ENCODE results near the gene GALNT16.
"Not testable (repeated sequence)": the region's sequence is repeated elsewhere in the genome, so short reads cannot be mapped to it uniquely, and the experiment has no call there.

Gene GALNT16

DNA sequence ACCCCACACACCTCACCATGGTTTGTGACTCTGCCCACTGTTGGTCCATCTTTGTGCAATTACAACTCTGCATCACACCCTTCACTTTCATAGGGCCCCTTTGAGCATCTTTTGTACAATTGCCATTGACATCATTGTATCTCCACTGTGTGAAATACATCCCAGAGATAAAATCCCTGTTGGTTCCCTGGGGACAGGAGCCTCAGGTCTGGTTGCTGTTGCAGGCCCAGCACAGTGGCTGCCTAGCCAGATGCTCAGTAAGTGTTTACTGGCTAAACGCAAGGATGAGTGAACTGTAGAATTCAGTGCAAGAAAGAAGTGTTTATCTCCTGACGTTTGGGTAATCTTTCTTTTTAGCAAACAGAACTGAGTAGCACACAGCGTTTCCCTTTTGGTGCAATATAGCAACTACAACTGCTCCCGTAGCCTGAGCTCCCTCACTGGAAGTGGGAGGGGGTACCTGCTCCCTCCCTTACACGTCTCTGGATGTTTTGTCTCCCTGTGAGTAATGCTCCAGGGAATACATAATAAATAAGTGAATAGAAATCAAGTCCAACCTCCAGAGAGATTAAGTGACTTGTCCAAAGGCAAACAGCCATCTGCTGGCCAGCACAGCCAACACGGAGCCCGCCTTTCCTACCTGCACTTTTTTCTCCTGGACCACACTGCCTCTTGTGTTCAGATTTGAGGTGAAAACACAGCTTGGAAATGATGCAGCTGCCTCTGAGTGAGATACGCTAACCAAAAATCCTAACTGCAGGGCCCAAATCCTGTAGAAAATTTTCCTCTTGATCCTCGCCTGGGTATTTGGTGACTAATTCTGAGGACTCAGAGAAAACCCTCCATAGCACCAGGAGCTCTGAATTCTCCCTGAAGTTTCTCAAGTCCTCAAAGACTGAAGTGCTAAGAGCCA lies 27.4 kb downstream of the GALNT16 start:
- DNase-seq, result peak in 2 of 3 experiments; percentile 13 to 54

DNA sequence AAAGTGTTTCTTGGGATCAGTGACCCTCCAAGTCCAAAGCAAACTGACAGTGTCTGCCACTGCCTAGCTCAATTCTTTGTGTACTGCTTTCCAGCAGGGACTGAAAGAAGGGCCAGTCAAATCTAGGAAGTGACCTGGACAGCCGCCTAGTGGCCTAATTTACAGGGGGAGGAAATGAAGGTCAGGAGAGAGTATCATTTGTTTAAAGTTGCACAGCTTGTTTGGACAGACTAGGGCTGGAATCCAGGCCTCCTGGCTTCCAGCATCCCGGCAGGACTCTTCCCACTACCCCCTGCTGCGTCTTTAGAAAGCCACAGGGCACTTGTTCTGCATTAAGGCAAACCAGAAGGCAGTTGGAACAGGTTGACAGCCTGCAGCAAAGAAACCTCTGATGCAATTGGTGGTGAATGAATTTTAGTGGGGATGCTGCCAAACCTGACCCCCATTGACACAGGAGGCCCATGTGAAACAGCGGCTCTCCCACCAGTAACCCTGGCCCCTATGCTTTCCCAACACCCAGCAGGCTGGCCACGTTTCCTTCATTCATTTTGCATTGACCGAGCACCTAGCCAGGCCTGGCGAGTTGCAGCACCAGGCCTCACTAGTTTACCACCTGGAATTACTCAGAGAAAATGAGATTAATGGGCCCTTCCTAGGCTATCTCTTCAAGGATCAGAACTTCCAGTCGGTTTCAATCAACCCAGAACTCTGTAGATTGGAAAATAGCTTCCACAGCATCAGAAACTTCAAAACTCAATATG lies 28.2 kb downstream of the GALNT16 start:
- DNase-seq, result peak in 1 of 3 experiments; percentile 80

DNA sequence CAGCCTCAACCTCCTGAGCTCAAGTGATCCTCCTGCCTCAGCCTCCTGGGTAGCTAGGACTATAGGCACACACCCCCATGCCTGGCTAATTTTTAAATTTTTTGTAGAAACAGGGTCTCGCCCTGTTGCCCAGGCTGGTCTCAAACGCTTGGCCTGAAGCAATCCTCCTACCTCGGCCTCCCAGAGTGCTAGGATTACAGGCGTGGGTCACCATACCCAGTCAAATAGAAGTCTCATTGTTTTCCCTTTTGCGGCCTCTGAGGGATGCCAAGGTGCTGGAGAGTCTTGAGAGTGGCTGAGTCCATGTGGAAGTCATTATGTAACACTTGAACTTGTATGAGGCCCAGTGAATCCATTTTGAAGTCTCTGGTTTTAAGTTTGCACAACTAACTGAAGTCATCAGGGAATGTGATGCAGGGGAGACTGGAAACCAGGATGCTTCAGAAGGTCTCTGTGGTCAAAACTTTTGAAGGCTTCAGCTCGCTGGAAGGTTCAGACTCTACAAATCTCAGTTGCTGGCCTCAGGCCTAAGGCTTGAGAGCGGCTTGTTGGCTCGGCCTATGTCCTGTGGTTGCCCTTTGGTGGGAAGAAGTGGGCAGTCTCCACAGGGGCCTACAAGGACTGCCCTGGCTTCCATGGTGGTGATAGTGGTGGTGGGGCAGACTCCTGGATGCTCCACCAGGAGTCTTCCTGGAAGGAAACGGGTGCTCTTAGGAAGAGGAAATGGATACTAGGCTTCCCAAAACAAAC lies 29.2 kb downstream of the GALNT16 start:
- DNase-seq, result no peak

DNA sequence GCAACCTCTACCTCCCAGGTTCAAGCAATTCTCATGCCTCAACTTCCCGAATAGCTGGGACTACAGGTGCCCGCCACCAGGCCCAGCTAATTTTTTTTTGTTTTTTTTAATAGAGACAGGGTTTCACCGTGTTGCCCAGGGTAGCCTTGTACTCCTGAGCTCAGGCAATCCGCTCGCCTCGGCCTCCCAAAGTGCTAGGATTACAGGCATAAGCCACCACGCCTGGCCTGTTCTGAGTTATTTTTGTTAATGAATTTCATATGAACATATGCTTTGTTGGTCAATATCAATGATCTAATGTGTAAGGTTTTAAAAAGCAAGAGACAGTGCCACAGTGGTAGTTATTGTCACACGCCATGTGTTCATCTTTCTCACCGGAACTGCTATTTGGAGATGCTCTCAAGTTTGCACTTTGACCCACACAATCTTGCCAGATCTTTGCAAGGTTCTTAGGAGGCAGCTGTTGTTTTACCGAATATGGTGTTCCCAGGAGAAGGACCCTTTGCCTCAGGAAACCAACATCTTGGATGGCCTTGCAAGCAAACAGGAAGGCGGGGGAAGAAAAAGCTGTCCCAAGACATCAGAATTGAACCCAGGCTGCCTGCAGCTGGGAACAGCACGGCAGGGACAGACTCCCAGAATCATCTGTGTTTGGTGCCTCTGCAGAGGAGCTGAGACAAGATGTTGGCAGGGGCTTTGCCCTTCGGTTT lies 30.0 kb downstream of the GALNT16 start:
- DNase-seq, result no peak

DNA sequence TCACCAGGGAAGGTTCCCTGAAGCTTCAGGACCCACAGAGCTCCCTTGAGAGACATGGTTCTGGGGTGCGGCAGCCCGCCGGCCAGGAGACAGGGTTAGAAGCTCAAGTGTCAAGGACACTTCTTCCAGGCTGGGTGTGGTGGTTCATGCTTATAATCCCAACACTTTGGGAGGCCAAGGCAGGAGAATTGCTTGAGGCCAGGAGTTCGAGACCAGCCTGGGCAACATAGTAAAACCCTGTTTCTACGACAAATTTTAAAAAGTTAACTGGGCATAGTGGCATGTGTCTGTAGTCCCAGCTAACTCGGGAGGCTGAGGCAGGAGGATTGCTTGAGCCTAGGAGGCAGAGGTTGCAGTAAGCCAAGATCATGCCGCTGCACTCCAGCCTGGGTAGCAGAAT lies 30.9 kb downstream of the GALNT16 start:
- not testable (repeated sequence) for DNase-seq

DNA sequence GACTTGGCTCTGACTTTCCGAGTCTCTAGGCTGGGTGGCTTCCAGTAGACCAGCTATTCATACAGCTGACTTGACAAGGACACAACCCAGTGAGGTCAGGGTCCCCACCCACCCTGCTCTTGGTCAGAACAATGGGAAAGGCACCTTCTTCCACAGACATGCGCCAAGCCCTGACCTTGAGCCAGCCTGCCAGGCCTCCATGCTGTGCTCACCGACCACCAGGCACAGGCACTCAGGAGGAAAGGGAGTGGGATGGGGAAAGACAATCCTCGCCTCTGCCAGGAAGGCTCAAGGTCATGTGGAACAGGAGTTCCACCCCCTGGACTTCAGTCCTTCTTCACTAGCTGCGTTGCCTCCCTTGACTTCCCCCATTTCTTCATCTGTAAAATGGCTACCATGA lies 31.4 kb downstream of the GALNT16 start:
- DNase-seq, result no peak

DNA sequence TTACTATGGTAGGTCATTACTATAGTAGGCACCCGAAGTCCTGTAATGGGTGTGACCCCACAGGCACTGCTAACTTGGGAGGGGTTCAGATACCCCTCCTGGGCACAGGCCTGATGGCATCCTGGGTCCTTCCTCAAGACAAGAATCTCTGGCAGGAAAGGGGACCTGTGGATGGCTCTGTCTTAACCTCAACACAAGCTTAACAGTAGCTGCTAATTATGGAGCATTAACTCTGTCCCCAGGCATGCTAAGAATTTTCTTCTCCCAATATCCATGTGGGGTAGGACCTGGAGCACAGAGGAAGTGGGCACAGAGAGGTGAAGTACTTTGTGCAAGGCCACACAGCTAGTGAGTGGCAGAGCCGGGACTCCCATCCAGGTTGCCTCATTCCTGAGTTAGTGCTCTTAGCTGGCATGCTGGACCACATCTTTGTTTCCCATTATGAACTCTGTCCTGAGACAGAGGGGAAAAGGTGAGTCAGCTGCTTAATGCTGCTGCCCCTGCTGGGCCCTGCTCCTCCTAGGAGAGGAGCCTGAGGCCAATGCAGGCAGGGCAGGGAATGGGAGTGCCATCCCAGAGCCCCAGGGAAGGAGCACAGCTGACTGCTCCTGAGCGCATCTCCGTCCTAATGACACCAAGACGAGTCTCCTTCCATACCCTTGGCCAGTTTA lies 32.1 kb downstream of the GALNT16 start:
- no peak for DNase-seq

DNA sequence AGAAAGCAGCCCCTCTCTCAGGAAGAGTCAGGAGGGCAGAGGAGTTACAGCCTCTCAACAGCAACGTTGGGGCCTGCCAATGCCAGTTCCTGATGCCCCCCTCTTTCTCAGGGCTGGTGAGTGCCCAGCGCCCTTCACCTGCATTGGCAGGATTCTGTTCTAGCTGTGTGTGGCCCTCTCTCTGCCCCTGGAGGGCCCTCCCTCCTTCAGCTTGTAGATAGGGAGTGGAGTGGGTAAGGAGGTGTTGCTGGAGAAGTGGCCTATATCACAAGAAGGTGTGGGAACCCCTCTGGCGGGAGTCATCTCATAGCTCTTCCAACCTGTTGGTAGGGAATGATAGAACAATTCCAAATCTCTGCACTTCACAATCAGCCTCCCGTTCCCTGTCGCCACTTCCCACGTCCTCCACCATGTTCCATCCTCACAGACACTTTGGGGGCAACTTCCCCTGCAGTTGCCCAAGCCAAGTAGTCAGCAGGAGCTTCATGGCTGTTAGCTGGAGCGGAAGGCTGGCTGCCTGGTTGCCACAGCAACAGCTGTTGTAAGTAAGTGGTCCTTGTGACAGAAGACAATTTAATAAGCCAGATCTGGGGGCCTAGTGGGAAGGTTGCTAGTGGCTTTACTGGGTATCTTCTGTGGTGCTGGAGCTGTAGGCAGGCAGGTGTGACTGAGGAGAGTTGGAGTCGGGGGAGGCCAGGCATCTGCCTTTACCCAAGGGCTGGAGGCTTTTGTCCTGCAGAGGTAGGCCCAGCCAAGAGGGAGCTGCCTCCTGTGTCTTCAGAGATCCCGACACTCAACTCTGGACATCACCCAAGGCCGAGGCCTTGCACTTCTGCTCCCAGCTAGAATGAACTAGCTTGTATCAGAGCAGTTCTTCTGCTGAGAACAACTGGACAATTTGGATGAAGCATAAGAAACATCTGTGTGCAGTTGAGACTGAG lies 38.4 kb downstream of the GALNT16 start:
- DNase-seq, result peak; percentile 31 to 74 (median 55)

DNA sequence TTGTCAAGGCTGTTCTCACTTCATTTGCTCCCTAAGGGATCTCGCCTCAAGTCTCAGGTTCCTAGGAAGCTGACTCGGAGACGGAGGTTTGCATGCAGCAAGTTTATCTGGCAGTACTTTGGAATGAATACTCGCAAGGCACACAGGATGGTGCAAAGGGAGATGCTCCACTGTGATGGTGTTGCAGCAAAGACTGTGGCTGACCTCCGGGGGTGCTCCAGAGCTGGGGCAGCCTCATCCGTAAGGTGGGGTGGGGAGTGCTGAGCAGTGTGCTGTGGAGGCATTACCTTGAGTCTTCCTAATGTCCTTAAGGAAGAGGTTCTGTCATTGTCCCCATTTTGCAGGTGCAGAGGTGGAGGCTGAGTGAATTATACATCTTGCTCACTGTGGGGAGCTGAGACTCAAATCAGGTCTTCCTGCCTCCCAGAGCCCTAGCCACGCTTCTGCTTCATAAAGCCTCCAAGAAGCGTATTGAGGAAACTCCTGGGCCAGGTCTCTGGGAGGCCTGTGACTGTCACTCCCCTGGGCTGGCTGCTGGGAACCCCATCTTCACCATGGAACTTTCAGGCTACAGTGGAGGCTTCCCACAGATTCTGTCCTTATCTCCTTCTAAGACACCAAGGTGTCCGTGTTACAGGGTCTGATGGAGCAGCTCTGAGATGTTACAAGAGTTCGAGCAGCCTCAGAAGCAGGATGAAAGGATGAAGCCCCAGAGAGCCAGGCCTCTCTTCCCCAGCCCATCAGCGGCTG lies 39.5 kb downstream of the GALNT16 start:
- no peak for DNase-seq

DNA sequence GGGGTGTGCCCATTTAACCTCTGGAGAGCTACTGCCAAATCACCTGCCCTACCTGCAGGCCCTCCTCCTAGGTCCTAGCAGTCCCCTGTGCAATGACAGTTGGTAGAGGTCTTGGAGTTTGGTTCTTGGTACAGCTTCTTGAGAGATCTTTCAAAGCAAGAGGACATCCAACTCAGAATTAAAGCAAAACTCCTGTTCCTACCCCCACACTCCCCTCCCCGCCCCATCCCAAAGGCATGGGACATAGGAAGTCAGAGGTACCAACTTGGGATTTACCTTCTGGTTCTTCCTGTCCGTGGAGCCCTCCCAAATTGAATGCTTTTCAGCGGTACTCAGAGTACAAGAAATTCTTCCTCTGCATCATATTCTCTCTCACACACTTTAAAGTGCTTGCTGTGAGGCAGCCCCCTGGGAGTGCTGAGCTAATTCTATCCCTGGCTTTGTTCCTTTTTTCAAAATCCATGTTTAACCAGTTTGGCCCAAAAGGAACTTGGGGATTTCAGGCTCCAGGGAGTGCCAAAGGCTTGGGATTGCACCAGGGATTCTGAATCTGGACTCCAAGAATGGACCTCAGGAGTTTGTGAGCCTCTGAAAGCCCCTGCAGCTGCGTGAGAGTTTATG lies 40.8 kb downstream of the GALNT16 start:
- DNase-seq, result no peak

DNA sequence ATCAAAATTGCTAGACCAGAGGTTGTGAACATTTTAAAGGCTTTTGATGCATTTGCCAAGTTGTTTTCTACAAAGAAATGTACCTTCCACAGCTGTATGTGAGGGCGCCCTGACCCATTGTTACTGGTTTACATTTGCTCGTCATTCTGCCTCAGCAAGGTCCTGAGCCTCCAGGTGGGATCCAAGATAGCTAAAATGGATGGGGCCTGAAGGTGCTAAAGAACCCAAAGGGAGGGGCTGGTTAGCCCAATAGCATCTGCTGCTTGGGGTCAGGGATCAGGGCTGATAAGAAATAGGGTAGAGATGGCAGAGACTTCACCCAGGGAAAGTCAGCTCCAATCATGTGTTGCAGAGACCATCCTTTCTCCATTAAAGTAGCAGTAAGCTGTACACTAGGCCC lies 43.1 kb downstream of the GALNT16 start:
- DNase-seq, result no peak

DNA sequence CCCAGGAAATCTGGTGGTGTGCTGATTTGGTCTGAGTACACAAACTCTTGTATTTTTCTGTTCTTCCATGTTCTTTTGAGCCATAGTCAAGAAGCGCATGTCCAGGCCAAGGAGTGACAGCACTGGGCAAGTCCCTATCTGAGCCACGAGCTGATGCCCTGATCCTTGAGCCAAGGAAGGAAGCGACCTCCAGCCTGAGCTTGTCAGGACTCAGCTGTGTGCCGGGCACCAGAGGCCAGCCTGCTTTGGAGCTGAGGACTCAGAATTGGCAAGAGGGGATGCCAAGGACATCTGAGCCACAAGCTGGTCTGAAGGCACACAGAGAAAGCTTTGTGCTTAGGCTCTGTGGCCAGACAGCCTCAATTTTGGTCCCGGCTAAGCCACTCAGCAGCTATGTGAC lies 52.6 kb downstream of the GALNT16 start:
- no peak for DNase-seq

DNA sequence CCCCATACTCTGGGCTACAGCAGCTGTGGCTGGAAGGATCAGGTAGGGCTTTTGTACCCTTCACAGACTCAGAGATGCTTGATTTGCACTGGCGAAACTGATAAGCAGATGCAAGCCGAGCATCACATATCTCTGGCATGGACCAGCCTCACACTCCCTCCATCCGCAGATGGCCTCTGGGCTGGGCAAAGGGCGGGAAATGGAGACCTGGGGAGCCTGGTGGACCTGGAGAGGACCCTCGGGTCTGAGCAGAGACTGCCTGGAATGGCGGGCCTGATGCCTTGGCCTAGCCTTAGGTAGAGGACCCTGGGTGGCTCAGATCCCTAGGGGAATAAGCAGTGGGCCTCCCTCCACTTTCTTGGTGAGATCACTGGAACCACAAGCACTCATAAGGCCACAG lies 53.2 kb downstream of the GALNT16 start:
- DNase-seq, result no peak

DNA sequence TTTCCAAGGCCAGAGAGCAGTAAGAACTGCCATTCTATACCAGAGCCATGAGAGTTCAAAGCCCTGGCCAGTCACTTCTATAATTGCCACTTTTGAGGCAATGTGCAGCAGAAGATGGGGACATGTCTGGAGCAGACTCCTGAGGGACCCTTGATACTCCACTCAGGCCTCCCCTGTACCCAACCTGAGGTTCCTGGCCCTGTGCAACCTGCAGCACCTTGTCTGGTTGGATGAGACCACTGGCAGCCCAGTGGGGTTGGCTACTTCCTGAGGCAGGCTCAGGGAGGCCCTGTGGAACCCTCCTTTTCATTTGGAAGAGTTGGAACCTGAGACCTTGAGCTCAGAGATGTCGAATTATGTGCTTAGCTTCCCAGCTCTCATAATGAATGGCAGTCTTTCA lies 54.4 kb downstream of the GALNT16 start:
- DNase-seq, result peak in 1 of 3 experiments; percentile 61

DNA sequence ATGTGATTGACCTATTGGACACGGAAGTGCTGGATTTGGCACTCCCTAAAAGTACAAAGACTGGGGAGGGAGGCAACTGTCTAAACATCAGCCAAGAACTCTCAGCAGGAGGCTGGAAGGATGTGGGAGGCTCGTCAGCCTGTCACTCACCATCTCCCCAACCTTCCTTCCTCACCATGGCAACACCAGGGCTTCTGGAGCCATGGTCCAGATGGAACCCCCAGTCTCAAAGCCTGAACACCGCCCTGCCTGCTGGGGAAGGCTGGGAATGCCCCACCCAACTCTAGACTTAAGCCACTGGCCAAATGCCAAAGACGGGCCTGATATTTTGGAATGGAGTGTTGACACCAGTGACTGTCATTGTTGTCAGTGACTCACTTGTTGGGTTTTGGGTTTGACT lies 55.3 kb downstream of the GALNT16 start:
- DNase-seq, result peak in 1 of 3 experiments; percentile 33

DNA sequence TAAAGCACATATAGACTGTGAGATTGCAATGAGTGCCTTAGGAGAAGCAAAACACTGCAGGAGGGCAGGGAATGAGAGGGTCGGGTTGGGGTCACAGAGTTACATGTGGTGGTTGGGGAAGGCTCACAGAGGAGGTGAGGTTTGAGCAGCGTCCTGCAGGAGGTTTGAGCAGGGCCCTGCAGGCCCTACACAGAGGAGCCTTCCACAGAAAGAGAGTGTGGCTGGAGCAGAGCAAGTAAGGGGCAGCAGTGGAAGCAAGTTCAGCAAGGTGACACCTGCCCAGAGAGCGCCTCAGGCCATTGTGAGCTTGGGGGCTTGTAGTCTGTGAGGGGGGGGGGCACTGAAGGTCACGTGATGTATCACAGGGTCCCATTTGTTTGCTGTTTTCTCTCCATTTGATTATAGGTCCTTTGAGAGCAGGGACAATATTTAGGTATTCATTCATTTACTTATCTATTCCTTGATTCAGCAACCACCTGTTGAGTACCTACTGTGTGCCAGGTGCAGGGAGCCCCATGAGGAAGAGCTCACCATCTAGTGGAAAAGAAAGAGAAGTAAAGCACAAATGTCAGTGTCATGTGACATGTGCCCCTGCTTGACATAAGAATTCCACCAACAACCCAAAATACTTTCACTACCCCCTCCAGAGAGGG lies 56.6 kb downstream of the GALNT16 start:
- DNase-seq, result no peak

DNA sequence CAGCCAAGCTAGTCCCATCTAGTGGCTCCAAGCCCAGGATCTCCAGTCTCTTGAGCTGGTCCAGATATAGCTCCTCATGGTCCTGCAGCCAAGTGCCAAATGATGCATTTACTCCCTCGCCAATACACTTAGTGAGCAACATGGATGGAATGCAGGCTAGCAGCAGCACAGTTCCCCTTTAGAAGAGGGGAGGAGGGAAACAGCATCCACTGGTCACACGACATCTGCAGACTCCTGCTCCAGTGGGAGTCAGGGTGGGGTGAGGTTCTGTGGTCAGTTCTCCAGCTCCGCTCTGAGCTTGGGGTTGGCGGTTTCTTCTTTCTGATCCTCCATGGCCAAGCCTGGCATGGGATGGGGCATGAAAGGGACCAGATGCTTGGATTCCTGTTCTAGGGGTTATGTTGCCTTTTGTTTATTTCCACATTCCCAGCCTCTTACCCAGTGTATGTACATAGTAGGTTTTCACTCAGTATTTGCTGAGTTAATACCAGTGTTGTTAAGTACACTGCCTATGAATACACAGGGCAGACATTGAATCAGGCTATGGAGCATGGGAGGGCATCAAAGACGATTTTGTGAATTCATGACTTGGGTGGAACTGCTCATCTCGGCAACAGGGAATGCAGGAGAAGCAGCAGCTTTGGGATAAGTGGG lies 57.3 kb downstream of the GALNT16 start:
- no peak for DNase-seq

DNA sequence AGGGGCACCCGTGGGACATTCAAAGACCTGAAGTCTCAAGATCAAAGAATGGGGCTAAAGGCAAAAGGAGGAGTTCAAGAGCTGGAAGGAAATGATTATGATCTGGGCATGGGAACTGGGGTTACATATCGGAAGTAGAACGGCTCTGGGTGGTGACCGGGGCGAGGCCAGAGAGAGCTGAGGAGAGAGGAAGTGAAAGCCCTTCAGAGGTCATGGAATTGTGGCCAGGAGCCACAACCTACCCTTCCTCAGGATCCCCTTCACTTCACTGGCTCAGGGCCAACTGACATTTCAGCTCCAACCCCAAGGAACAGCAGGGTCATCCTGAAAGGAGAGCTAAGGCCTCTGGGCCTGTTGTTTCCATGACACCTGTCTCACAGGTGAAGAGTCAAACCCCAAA lies 57.8 kb downstream of the GALNT16 start:
- no peak for DNase-seq

DNA sequence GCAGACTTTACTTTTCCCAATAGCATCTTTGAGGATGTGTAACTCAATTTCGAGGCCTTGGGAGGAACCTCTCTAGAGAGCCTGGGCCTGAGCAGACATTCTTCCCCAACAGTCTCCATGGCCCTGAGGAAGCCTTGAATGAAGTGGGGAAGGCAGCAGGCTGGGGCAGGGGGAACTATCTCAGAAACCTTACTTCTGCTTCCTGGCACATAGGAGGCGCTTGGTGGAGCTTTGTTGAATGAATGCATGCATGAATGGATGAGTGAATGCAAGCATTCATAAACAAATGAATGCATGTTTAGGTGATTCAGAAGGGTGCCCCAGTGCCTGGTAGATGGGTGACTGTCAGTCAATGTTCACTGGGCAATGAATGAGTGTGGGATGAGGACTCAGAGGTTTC lies 58.3 kb downstream of the GALNT16 start:
- no peak for DNase-seq
